Left ventricle myocardium inferior (tissue), 1 donor: ENCODE measurements around the gene ACTL7B. TPM values are rescaled to one million over a fixed set of nuclear protein-coding genes. Genes with fewer than 3 reads are reported as not detected.

Experiments used
- DNase-seq: peaks from one replicate; pipeline ENCODE4 v3.0.0-alpha.2; 2020
- H3K27ac ChIP-seq: fragments of 200-600 bp; replicated peaks from 2 replicates; pipeline ENCODE4 v1.8.0; 2021
- H3K27me3 ChIP-seq: fragments of 200-600 bp; 2 replicates; pipeline ENCODE4 v1.8.0; 2021; ENCODE audit warnings: low read depth
- H3K36me3 ChIP-seq: fragments of 200-600 bp; 2 replicates; pipeline ENCODE4 v1.8.0; 2021
- H3K4me1 ChIP-seq: fragments of 200-600 bp; 2 replicates; pipeline ENCODE4 v1.8.0; 2021
- H3K4me3 ChIP-seq: fragments of 200-600 bp; 2 replicates; pipeline ENCODE4 v1.8.0; 2021; ENCODE audit warnings: mild to moderate bottlenecking, moderate library complexity
- H3K9me3 ChIP-seq: fragments of 200-600 bp; replicated peaks from 2 replicates; pipeline ENCODE4 v1.8.0; 2021
- CTCF ChIP-seq: fragments of 200-600 bp; IDR thresholded peaks from 2 replicates; pipeline ENCODE4 v1.8.0; 2021; ENCODE audit warnings: antibody characterized with exemption, mild to moderate bottlenecking, borderline replicate concordance
- intact Hi-C: fragments of 100-400 bp; cut with micrococcal nuclease; formaldehyde crosslinking; loops from one replicate; pipeline ENCODE4 v1.11.0; 2022
- total RNA-seq: library from RNA; stranded (reverse); fragmentation: NEBNext Ultra II Directional; extraction: Animal tissue kit (Norgen Biotek cat#: 25700); gene quantifications from one replicate; pipeline ENCODE4 v1.2.1, GENCODE V29; 2021
- donor health status: DM: no; HTN: yes; CAD: no; lungs with severe emphysema.

ACTL7B gene
- total RNA-seq, 1 donor from 2014 or later, result not detected

DNA sequence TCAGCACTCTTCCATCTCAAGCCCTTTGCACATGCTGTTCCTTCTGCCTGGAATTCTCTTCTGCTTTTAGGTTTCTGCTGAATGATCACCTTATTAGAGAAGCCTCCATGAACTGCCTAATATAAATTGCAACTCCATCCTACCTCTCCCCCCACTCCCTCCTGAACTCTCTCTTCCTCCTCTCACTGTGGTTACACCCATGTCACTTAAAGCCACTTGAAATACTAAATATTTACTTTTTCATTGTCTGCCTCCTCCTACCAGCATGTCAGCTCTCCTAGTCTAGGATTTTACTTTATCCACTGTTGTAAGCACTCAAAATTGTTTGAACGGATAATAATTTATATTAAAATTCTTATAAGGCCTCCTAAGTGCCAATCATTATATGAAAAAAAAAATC lies 43.8 kb downstream of the ACTL7B start:
- Histone ChIP-seq H3K36me3 (no peaks in the 10 kb centered on the region), H3K9me3 (no peaks in the 10 kb centered on the region), H3K4me1 (no peaks in the 10 kb centered on the region), H3K27ac (no peak overlapping the region), H3K4me3 (no peak overlapping the region), H3K27me3 (no peaks in the 10 kb centered on the region)
- no peak for TF ChIP-seq CTCF
- no peak for DNase-seq
- intact Hi-C loops, result no loop called here

DNA sequence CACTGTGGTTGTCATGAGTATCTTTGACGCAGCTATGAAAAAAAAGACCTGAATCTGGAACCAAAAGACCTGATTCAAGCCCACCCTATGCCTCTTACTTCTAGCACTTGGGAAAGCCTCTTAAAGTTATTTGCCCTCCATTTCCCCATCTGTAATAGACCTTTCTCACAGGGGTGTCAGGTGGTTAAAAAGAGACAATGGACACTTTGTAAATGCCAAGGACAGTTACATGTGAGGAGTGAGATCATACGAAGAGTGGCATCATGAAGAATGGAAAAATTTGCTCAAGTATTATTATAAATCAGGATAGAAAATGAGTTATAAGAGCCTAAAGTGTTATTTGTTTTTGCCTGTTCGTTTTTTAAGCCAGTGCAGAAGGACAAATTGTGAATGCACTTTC lies 46.5 kb downstream of the ACTL7B start:
- intact Hi-C loops, result no loop called here
- no peaks in the 10 kb centered on the region for H3K36me3 ChIP-seq
- no peak for TF ChIP-seq CTCF
- no peak overlapping the region for H3K4me3 ChIP-seq
- H3K4me1 ChIP-seq, result no peaks in the 10 kb centered on the region
- no peaks in the 10 kb centered on the region for H3K27me3 ChIP-seq
- DNase-seq, result no peak
- H3K9me3 ChIP-seq, result no peaks in the 10 kb centered on the region
- no peak overlapping the region for H3K27ac ChIP-seq

Other genes with a start within 250 kb of the ACTL7B start
- not detected for gene ACTL7A, start 6.3 kb upstream of the ACTL7B start, total RNA-seq
- gene ELP1, start 78.1 kb upstream of the ACTL7B start, total RNA-seq, result 21.4 TPM
- 18.4 TPM for gene ABITRAM, start 78.4 kb upstream of the ACTL7B start, total RNA-seq
- gene CTNNAL1, start 157.5 kb upstream of the ACTL7B start, total RNA-seq, result 78.2 TPM